NCI-H2196 (cell line): ENCODE results near the gene MTURN.

Experiments
- DNase-seq: peaks from one replicate; lab custom pipeline; 2025; ENCODE audit not compliant: unreplicated experiment; lab: John Stamatoyannopoulos, UW

The MTURN gene

GRCh38 chr7:30159698-30160143, 24.9 kb downstream of the MTURN start:
- peak; percentile 34 for DNase-seq

- no peak for DNase-seq
Measured at GRCh38 chr7:30160329-30160728, 25.5 kb downstream of the MTURN start.

- no peak for DNase-seq
Measured at GRCh38 chr7:30162133-30162532, 27.3 kb downstream of the MTURN start.

- no peak for DNase-seq
Measured at GRCh38 chr7:30162622-30163124, 27.9 kb downstream of the MTURN start.

GRCh38 chr7:30163231-30163894, 28.6 kb downstream of the MTURN start:
- no peak for DNase-seq

GRCh38 chr7:30164567-30164966, 29.8 kb downstream of the MTURN start:
- peak; percentile 69 for DNase-seq

- no peak for DNase-seq
Measured at GRCh38 chr7:30165590-30165989, 30.8 kb downstream of the MTURN start.

- DNase-seq = no peak
Measured at GRCh38 chr7:30166155-30166840, 31.5 kb downstream of the MTURN start.

GRCh38 chr7:30166841-30167235, 32.1 kb downstream of the MTURN start:
- DNase-seq = no peak

GRCh38 chr7:30167901-30168300, 33.1 kb downstream of the MTURN start:
- DNase-seq = no peak

GRCh38 chr7:30168835-30169573, 34.2 kb downstream of the MTURN start:
- DNase-seq = no peak

GRCh38 chr7:30169579-30169978, 34.8 kb downstream of the MTURN start:
- DNase-seq = no peak

GRCh38 chr7:30170476-30171205, 35.9 kb downstream of the MTURN start:
- no peak for DNase-seq

GRCh38 chr7:30171766-30172447, 37.1 kb downstream of the MTURN start:
- no peak for DNase-seq

- DNase-seq = no peak
Measured at GRCh38 chr7:30172451-30172850, 37.7 kb downstream of the MTURN start.

- DNase-seq = peak; percentile 86
Measured at GRCh38 chr7:30173058-30173897, 38.5 kb downstream of the MTURN start.

- DNase-seq = no peak
Measured at GRCh38 chr7:30175180-30175579, 40.4 kb downstream of the MTURN start.

- DNase-seq = no peak
Measured at GRCh38 chr7:30175636-30176147, 40.9 kb downstream of the MTURN start.

GRCh38 chr7:30176463-30177109, 41.8 kb downstream of the MTURN start:
- no peak for DNase-seq
